Measurements from ENCODE around the gene CSH1.
A peak's percentile ranks its signal among the peaks of the same experiment; 100 is the strongest.

Gene CSH1

GRCh38 chr17:63932721-63933120 lies 36.3 kb upstream of the CSH1 start:
- H3K4me3 ChIP-seq (ENCODE audit: low read depth, low read length), result no peak overlapping the region
- H3K4me1 ChIP-seq, result no peaks in the 10 kb centered on the region
- TF ChIP-seq CTCF (IDR thresholded peaks at IDR 0.05), result no peak
- H3K79me2 ChIP-seq, result no peaks in the 10 kb centered on the region
- H3K9me3 ChIP-seq (ENCODE audit: control insufficient read depth, low read length), result no peaks in the 10 kb centered on the region
- H3K9ac ChIP-seq, result no peak overlapping the region
- no peak overlapping the region for H2AFZ ChIP-seq
- H3K4me2 ChIP-seq (ENCODE audit: low read length), result no peak overlapping the region
- H3K27ac ChIP-seq, result no peak overlapping the region
- H3K36me3 ChIP-seq (ENCODE audit: control insufficient read depth, insufficient read depth, low read length), result no peaks in the 10 kb centered on the region
- H3K27me3 ChIP-seq (ENCODE audit: control insufficient read depth, insufficient read depth, low read length), result no peaks in the 10 kb centered on the region

- H3K9ac ChIP-seq, result no peak within 1 kb of the TSS
Measured at GRCh38 chr17:63931981-63932561, 35.7 kb upstream of the CSH1 start, which contains the start of gene CD79B. Gene CD79B, minus strand, starts transcription at chr17:63932331. Its CDS starts 70 bp downstream, at chr17:63932261.

DNA sequence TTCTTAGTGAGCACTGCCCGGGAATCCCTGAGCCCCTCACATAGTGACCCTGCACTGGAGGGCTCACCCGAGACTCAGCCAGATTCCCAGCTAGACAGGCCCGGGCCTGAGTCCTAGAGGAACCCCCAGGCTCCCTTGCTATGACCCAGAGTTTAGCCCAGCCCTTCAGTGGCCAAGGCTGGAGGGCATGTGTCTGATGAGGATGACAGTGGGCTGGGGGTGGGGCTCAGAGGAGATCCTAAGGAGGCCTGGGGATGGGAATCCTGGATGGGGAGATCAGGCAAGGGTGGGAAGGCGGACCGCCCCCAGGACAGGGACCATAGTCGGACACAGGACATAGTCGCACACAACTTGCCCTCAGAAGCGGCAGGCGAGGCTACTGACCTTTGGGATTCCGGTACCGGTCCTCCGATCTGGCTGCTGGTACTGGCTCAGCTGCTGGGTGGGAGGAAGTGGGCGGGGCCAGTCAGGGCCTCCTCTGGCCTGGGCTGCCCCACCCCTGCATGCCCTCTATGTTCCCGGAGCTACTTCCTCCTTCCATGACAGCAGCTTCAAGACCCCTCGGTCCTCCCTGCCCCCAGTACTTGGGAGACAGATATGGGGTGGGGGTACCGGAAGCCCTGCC lies 34.7 kb upstream of the CSH1 start:
- Histone ChIP-seq H3K4me1 (no peaks in the 10 kb centered on the region), H3K36me3 (ENCODE audit: control insufficient read depth, insufficient read depth, low read length) (no peaks in the 10 kb centered on the region), H3K9ac (no peak overlapping the region), H3K4me3 (ENCODE audit: low read depth, low read length) (no peak overlapping the region), H2AFZ (no peak overlapping the region), H3K4me2 (ENCODE audit: low read length) (no peak overlapping the region), H3K9me3 (ENCODE audit: control insufficient read depth, low read length) (no peaks in the 10 kb centered on the region), H3K27ac (peak overlapping the region; percentile 63), H3K79me2 (no peaks in the 10 kb centered on the region), H3K27me3 (ENCODE audit: control insufficient read depth, insufficient read depth, low read length) (no peaks in the 10 kb centered on the region)
- TF ChIP-seq CTCF (IDR thresholded peaks at IDR 0.05), result no peak

More at GRCh38 chr17:63931981-63932561, 35.7 kb upstream of the CSH1 start, which contains the start of gene CD79B:
- Histone ChIP-seq H3K27me3 (ENCODE audit: control insufficient read depth, insufficient read depth, low read length) (no peaks in the 10 kb centered on the region), H3K9me3 (ENCODE audit: control insufficient read depth, low read length) (no peaks in the 10 kb centered on the region), H3K36me3 (ENCODE audit: control insufficient read depth, insufficient read depth, low read length) (no peaks in the 10 kb centered on the region), H2AFZ (no peak within 1 kb of the TSS), H3K79me2 (no peaks in the 10 kb centered on the region), H3K4me3 (ENCODE audit: low read depth, low read length) (no peak within 1 kb of the TSS), H3K4me1 (no peaks in the 10 kb centered on the region), H3K4me2 (ENCODE audit: low read length) (no peak within 1 kb of the TSS), H3K27ac (peak within 1 kb of the TSS; percentile 63)
- no peak for TF ChIP-seq CTCF (IDR thresholded peaks at IDR 0.05)

DNA sequence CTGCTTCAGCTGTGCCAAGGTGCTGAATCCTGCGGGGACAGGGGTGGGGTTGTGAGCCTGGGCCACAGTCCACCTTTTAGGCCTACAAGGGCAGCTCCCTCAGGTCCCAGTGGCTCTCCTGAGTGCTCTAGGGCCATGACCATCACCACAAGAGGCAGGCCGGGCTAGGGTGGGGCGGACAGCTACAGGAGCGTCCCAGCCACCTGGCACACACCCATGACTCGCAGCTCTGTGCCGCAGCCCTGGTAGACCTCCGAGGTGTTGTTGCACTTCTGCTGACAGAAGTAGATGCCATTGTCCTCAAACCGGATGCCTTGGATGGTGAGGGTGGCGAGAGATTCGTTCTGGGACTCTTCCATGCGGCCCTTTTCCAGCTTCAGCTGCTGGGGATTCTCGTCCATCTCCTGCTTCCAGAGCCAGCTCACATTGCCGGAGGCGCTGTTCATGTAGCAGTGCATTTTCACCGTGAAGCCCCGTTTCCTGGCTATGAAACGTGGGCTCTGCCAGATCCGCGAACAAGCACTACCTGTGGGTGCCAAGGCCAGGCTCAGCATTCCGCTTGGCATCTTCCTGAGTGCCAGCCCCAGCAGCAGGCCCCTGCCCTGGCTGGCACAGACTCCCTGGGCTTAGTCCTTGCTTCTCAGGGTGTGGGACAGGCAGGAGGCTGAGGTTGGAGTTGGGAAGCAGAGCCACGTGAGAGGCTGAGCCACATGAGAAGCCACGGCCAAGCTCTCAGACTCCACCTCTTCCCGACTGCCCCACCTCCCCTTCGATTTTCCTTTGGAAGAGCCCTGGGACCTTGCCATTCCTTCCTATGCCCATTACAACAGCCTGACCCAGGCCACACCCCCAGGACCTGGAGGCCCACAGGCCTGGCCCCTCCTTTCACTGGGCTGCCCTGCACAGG lies 33.7 kb upstream of the CSH1 start:
- Histone ChIP-seq H2AFZ (no peak overlapping the region), H3K9ac (no peak overlapping the region), H3K79me2 (no peaks in the 10 kb centered on the region), H3K27ac (no peak overlapping the region), H3K36me3 (ENCODE audit: control insufficient read depth, insufficient read depth, low read length) (no peaks in the 10 kb centered on the region), H3K4me3 (ENCODE audit: low read depth, low read length) (no peak overlapping the region), H3K4me1 (no peaks in the 10 kb centered on the region), H3K4me2 (ENCODE audit: low read length) (no peak overlapping the region), H3K9me3 (ENCODE audit: control insufficient read depth, low read length) (no peaks in the 10 kb centered on the region), H3K27me3 (ENCODE audit: control insufficient read depth, insufficient read depth, low read length) (no peaks in the 10 kb centered on the region)
- TF ChIP-seq CTCF (IDR thresholded peaks at IDR 0.05), result no peak
